ENCODE results near the gene ZC4H2. TPM values are rescaled to one million over a fixed set of nuclear protein-coding genes. Genes with fewer than 3 reads are reported as not detected.
"Not testable (repeated sequence)": the region's sequence is repeated elsewhere in the genome, so short reads cannot be mapped to it uniquely, and the experiment has no call there.

ZC4H2 gene
- total RNA-seq, 1 donor from 2014 or later = 8.9 TPM

- DNase-seq (ENCODE audit: low spot score) = peak; percentile 13
- Mint-ChIP-seq H3K27ac (no peak overlapping the region), H3K27me3 (ENCODE audit: low read depth) (no peaks in the 10 kb centered on the region), H3K4me3 (ENCODE audit: low read depth) (no peak overlapping the region), H3K9me3 (no peaks in the 10 kb centered on the region), H3K36me3 (ENCODE audit: low read depth) (no peaks in the 10 kb centered on the region), H3K4me1 (ENCODE audit: low read depth) (peaks cover 1% of the 10 kb centered on the region)
- intact Hi-C loops (cut with micrococcal nuclease) = loop anchor here (5.0 to 10.0 kb wide), 2 partner anchors 558 to 630 kb away; no protein-coding TSS in a partner anchor
These were observed 81.7 kb downstream of the ZC4H2 start for GRCh38 chrX:64894454-64895038.

- intact Hi-C loops (cut with micrococcal nuclease) = no loop called here
- Mint-ChIP-seq H3K27ac (no peak overlapping the region), H3K4me1 (ENCODE audit: low read depth) (no peaks in the 10 kb centered on the region), H3K9me3 (peaks cover 9% of the 10 kb centered on the region), H3K36me3 (ENCODE audit: low read depth) (no peaks in the 10 kb centered on the region), H3K4me3 (ENCODE audit: low read depth) (no peak overlapping the region), H3K27me3 (ENCODE audit: low read depth) (no peaks in the 10 kb centered on the region)
- no peak for DNase-seq (ENCODE audit: low spot score)
These were observed 90.4 kb downstream of the ZC4H2 start for GRCh38 chrX:64885850-64886249.

GRCh38 chrX:64878709-64879108 is 97.5 kb downstream of the ZC4H2 start:
- DNase-seq (ENCODE audit: low spot score); H3K36me3 Mint-ChIP-seq (ENCODE audit: low read depth); H3K27ac Mint-ChIP-seq; H3K27me3 Mint-ChIP-seq (ENCODE audit: low read depth); H3K4me3 Mint-ChIP-seq (ENCODE audit: low read depth); H3K4me1 Mint-ChIP-seq (ENCODE audit: low read depth); intact Hi-C loops (cut with micrococcal nuclease): not testable (repeated sequence)
- H3K9me3 Mint-ChIP-seq = peaks cover 50% of the 10 kb centered on the region

- intact Hi-C loops (cut with micrococcal nuclease) = no loop called here
- Mint-ChIP-seq H3K27ac (no peak overlapping the region), H3K9me3 (peaks cover 51% of the 10 kb centered on the region), H3K4me3 (ENCODE audit: low read depth) (no peak overlapping the region), H3K36me3 (ENCODE audit: low read depth) (peaks cover 26% of the 10 kb centered on the region), H3K27me3 (ENCODE audit: low read depth) (no peaks in the 10 kb centered on the region), H3K4me1 (ENCODE audit: low read depth) (peaks cover 16% of the 10 kb centered on the region)
- DNase-seq (ENCODE audit: low spot score) = no peak
These were observed 109.0 kb downstream of the ZC4H2 start for GRCh38 chrX:64867217-64867616.

Other genes with a start within 250 kb of the ZC4H2 start
- 0.74 and 0.78 TPM in 2 replicates for gene ZC3H12B, start 58.4 kb upstream of the ZC4H2 start, total RNA-seq